ENCODE data around the gene PACS1.

The PACS1 gene

DNA sequence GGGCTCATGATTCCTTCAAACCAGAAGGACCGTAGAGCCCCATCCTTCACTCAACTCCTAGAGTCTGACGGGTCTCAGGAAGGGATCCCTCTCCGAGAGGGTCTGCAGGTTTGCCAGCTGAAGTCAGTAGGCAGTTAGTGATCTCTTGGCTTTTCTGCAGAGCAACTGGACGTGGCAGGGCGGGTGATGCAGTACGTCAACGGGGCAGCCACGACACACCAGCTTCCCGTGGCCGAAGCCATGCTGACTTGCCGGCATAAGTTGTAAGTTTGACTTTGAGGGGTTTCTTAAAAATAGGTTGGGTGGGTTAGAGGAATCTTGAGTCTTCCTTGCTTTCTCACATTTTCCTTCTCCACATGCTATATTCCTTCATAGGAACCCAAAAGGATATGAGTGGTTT is 165.1 kb downstream of the PACS1 start:
- DNase-seq (ENCODE audit: insufficient read length, low spot score) (no peak), FAIRE-seq (no peak)
- TF ChIP-seq PAX5 (IDR thresholded peaks at IDR 0.05; ENCODE audit: insufficient read depth, low read length, severe bottlenecking) (no peak), POLR2AphosphoS5 (IDR thresholded peaks at IDR 0.05; ENCODE audit: low read depth, low read length) (no peak), POLR2A (IDR thresholded peaks at IDR 0.05; ENCODE audit: low read depth, low read length) (no peak), TAF1 (IDR thresholded peaks at IDR 0.05; ENCODE audit: low read depth, low read length) (no peak), POU2F2 (IDR thresholded peaks at IDR 0.05; ENCODE audit: low read depth, low read length) (no peak), SPI1 (IDR thresholded peaks at IDR 0.05; ENCODE audit: low read depth, low read length) (no peak)

DNA sequence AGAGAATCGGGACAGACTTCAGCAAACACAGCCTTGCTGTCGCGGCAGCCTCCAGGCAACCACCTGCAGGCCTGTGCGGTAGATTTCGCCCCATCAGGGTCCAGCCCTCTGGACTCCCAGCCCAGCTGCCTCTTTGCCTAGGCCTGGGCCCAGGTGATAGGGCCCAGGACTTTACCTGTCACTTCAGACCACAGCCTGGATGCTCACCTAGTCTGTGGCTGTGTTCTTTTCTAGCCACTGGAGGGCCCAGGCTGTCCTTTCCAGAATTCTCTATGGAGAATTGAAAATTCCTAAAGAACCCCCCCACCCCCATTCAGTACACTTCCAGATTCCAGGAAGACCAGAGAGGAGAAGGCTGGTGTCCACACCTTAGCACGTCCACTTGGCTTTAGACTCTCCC is 167.8 kb downstream of the PACS1 start:
- DNase-seq (ENCODE audit: insufficient read length, low spot score) = no peak
- no peak for TF ChIP-seq PAX5 (IDR thresholded peaks at IDR 0.05; ENCODE audit: insufficient read depth, low read length, severe bottlenecking)
- no peak for TF ChIP-seq POU2F2 (IDR thresholded peaks at IDR 0.05; ENCODE audit: low read depth, low read length)
- no peak for TF ChIP-seq POLR2A (IDR thresholded peaks at IDR 0.05; ENCODE audit: low read depth, low read length)
- no peak for TF ChIP-seq POLR2AphosphoS5 (IDR thresholded peaks at IDR 0.05; ENCODE audit: low read depth, low read length)
- no peak for TF ChIP-seq TAF1 (IDR thresholded peaks at IDR 0.05; ENCODE audit: low read depth, low read length)
- FAIRE-seq = no peak

DNA sequence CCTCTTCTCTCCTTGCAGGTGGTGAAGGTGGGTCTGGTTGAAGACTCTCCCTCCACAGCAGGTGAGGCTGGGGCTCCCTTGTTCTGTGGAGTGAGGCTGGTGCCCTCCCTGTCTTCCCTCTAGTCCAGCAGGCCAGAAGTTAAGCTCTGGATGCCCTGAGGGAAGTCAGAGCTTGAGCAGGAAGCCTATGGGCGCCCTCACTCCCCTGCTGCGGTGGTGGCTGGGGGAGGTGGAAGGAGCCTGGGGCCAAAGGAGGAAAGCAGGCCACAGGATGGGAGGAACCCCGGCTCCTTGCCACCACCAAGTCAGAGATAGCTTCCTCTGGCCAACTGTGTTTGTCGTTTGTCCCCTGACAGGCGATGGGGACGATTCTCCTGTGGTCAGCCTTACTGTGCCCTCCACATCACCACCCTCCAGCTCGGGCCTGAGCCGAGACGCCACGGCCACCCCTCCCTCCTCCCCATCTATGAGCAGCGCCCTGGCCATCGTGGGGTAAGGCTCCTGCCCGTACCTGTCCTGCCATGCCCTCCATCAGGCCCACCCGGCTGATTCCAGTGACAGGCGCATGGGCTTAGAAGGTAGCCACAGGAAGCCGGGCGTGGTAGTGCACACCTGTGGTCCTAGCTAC is 168.8 kb downstream of the PACS1 start:
- TF ChIP-seq POLR2AphosphoS5 (IDR thresholded peaks at IDR 0.05; ENCODE audit: low read depth, low read length) (no peak), POLR2A (IDR thresholded peaks at IDR 0.05; ENCODE audit: low read depth, low read length) (no peak), PAX5 (IDR thresholded peaks at IDR 0.05; ENCODE audit: insufficient read depth, low read length, severe bottlenecking) (no peak), SPI1 (IDR thresholded peaks at IDR 0.05; ENCODE audit: low read depth, low read length) (no peak), TAF1 (IDR thresholded peaks at IDR 0.05; ENCODE audit: low read depth, low read length) (no peak), POU2F2 (IDR thresholded peaks at IDR 0.05; ENCODE audit: low read depth, low read length) (no peak)
- DNase-seq (ENCODE audit: insufficient read length, low spot score) (no peak), FAIRE-seq (no peak)

DNA sequence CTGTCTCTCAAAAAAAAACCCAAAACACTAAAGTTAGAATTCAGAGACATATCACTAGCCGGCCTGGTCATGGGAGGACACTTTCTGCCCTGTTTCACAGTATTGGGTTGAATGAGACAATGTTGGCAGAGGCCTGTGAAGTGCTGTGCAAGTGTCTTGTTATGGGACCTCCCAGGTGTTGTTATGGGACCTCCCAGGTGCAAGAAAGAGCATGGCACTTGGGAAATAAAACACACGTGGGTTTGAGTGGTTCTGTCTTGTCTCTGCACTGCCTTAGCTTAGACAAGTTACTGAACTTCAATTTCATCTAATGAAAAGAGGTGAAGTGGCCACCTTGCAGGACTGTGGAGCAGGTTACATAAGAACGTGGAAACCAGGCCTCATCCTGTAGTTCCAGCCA is 169.4 kb downstream of the PACS1 start:
- FAIRE-seq (no peak), DNase-seq (ENCODE audit: insufficient read length, low spot score) (no peak)

DNA sequence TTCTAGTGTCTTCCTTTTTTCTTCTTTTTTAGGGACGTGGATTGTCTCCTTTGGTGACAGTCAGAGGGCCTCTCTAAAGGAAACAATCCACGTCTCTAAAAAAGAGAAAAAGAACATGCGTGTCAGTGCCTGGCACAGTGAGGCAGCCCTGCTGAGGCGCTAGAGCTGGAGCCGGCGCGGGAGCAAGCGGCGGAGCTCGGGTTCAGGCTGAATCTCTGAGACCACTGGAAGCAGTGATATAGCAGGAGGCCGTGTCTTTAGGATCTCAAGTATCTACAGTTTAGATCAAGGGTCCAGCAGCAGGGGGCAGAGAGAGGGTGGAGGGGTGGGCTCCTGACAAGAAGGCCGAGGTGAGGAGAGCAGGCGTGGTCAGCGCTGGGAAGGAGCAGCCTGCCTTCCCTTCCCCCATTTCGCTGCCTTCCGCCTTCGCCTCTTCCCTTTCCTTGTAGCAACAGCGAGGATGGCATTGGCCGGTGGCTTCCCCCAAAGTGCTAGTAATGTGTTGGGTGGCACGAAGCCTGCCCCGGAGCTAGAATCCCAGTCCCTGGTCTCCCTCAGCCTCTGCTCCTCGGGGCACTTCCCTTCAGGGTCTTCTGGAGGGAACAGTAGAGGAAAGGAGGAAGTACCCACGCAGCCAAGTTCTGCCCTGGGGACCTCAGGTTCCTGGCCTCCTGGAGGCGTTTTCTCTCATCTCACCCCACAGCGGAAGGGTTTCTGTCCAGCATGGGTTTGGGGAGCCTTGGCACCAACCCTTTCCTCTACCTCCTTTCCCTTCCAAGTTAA is 170.1 kb downstream of the PACS1 start:
- no peak for FAIRE-seq
- DNase-seq (ENCODE audit: insufficient read length, low spot score) = no peak
- no peak for TF ChIP-seq POLR2A (IDR thresholded peaks at IDR 0.05; ENCODE audit: low read depth, low read length)
- TF ChIP-seq TAF1 (IDR thresholded peaks at IDR 0.05; ENCODE audit: low read depth, low read length) = no peak
- no peak for TF ChIP-seq SPI1 (IDR thresholded peaks at IDR 0.05; ENCODE audit: low read depth, low read length)
- no peak for TF ChIP-seq POU2F2 (IDR thresholded peaks at IDR 0.05; ENCODE audit: low read depth, low read length)
- TF ChIP-seq POLR2AphosphoS5 (IDR thresholded peaks at IDR 0.05; ENCODE audit: low read depth, low read length) = no peak
- no peak for TF ChIP-seq PAX5 (IDR thresholded peaks at IDR 0.05; ENCODE audit: insufficient read depth, low read length, severe bottlenecking)

More for the DNA sequence above, 169.4 kb downstream of the PACS1 start:
- no peak for TF ChIP-seq POLR2AphosphoS5 (IDR thresholded peaks at IDR 0.05; ENCODE audit: low read depth, low read length)
- no peak for TF ChIP-seq TAF1 (IDR thresholded peaks at IDR 0.05; ENCODE audit: low read depth, low read length)
- no peak for TF ChIP-seq POLR2A (IDR thresholded peaks at IDR 0.05; ENCODE audit: low read depth, low read length)
- TF ChIP-seq POU2F2 (IDR thresholded peaks at IDR 0.05; ENCODE audit: low read depth, low read length) = no peak
- TF ChIP-seq PAX5 (IDR thresholded peaks at IDR 0.05; ENCODE audit: insufficient read depth, low read length, severe bottlenecking) = no peak
- TF ChIP-seq SPI1 (IDR thresholded peaks at IDR 0.05; ENCODE audit: low read depth, low read length) = no peak

DNA sequence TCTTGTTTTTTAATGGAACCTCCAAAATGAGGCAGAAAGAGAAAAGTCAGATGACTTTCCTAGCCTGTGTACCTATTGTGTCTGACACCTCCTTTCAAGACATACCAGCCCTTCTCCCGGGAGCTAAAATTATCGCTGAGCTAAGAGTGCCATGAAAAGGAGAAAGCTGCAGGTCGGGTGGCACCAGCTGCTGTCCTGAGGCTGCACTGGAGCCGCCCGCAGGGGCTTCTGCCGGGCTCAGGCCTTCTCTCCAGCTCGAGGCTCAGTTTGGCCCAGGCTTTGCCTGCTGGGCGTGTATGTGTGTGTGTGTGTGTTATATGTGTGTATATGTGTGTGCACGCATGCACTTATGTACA is 170.7 kb downstream of the PACS1 start:
- TF ChIP-seq TAF1 (IDR thresholded peaks at IDR 0.05; ENCODE audit: low read depth, low read length) = no peak
- TF ChIP-seq SPI1 (IDR thresholded peaks at IDR 0.05; ENCODE audit: low read depth, low read length) = no peak
- no peak for TF ChIP-seq PAX5 (IDR thresholded peaks at IDR 0.05; ENCODE audit: insufficient read depth, low read length, severe bottlenecking)
- no peak for TF ChIP-seq POU2F2 (IDR thresholded peaks at IDR 0.05; ENCODE audit: low read depth, low read length)
- TF ChIP-seq POLR2A (IDR thresholded peaks at IDR 0.05; ENCODE audit: low read depth, low read length) = no peak
- no peak for TF ChIP-seq POLR2AphosphoS5 (IDR thresholded peaks at IDR 0.05; ENCODE audit: low read depth, low read length)

DNA sequence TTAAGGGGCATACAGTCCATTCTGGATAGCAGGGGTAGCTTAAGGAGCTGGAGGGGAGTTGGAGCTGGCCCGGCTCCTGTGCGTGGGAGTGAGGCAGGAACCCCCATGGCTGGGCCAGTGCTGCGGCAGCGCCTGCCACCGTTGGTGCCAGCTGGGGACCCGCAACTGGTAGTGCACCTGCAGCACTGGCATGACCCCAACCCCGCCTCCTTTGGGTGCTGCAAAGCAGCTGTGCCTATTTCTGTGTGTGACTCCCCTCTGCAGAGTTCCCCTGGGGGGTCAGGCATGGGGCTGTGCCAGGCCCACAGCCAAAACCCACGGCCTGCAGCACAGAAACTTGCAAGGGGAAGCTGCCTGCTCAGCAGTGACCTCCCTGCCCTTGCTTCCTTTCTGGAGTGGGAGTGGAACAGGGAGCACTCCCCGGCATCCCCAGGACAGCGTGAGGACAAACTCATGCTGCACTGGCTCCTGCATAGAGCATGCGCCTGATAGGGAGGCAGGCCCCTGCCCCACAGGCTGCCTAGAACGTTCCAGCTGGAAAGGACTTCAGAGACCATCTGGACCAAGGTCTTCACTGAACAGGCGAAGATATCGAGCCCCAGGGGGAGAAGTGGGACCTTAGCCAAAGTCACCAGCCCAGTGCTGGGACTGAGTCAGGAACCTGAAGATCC is 172.2 kb downstream of the PACS1 start:
- FAIRE-seq = no peak
- TF ChIP-seq PAX5 (IDR thresholded peaks at IDR 0.05; ENCODE audit: insufficient read depth, low read length, severe bottlenecking) (no peak), TAF1 (IDR thresholded peaks at IDR 0.05; ENCODE audit: low read depth, low read length) (no peak), POLR2A (IDR thresholded peaks at IDR 0.05; ENCODE audit: low read depth, low read length) (no peak), SPI1 (IDR thresholded peaks at IDR 0.05; ENCODE audit: low read depth, low read length) (no peak), POLR2AphosphoS5 (IDR thresholded peaks at IDR 0.05; ENCODE audit: low read depth, low read length) (no peak), POU2F2 (IDR thresholded peaks at IDR 0.05; ENCODE audit: low read depth, low read length) (no peak)
- DNase-seq (ENCODE audit: insufficient read length, low spot score) = no peak

More for the DNA sequence above, 170.7 kb downstream of the PACS1 start:
- no peak for DNase-seq (ENCODE audit: insufficient read length, low spot score)
- no peak for FAIRE-seq

DNA sequence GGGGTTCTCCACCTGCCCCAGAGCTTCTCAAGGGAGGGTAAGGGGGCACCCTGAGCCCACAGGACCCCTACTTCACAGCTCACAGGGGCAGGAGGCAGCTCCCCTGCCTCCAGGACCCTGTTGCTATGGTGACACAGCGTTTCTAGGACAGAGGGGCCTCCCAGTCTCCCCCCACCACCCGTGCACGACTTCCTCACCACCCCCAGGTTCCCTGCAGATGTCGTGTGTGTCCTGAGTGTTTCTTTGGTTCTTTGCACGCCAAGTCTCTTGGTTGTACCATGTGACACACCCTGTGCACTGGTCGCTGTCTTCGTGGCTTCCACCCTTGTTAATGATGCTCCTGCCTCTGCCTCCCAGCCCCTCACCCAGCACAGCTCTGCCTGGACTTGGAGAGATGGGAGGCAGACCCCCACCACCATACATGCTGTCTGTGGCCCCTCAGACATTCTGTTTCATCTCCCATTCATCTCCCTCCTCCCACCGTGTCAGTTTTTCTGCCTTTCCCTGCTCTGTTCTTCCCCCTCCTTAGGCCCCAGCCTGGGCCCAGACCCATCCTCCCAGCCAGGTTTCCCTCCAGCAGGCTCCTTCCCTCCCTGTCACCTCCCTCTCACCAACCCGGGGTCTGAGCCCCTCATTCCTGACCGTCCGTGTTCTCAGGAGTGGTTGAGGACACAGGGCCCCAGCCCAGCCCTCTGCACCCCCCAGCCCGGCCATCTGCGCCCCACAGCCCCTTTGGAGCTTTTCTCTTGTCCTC is 173.9 kb downstream of the PACS1 start:
- TF ChIP-seq TAF1 (IDR thresholded peaks at IDR 0.05; ENCODE audit: low read depth, low read length) (no peak), SPI1 (IDR thresholded peaks at IDR 0.05; ENCODE audit: low read depth, low read length) (peak; percentile 30; the same call in 1 of the 2 replicates)
- no peak for FAIRE-seq

DNA sequence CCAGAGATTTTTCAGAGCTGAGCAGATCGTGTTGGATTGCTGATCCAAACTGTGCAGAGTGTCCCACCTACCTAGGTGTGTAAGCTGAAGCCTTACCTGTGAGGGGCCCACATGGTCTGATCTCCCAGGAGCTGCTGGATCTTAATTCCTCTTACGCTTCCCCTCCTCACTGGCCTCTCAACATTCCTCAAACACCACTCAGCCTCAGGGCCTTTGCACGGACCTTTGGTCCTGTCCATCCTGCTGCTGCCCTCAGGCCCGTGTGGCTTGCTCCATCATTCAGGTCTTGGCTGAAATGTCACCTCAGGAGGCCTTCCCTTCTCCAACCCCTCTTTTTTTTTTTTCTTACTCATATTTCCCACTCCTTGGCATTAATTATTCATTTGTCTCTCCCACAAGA is 177.2 kb downstream of the PACS1 start:
- no peak for DNase-seq (ENCODE audit: insufficient read length, low spot score)
- no peak for TF ChIP-seq SPI1 (IDR thresholded peaks at IDR 0.05; ENCODE audit: low read depth, low read length)
- no peak for TF ChIP-seq POLR2AphosphoS5 (IDR thresholded peaks at IDR 0.05; ENCODE audit: low read depth, low read length)
- TF ChIP-seq POLR2A (IDR thresholded peaks at IDR 0.05; ENCODE audit: low read depth, low read length) = no peak
- TF ChIP-seq POU2F2 (IDR thresholded peaks at IDR 0.05; ENCODE audit: low read depth, low read length) = no peak
- TF ChIP-seq PAX5 (IDR thresholded peaks at IDR 0.05; ENCODE audit: insufficient read depth, low read length, severe bottlenecking) = no peak
- TF ChIP-seq TAF1 (IDR thresholded peaks at IDR 0.05; ENCODE audit: low read depth, low read length) = no peak
- no peak for FAIRE-seq

More for the DNA sequence above, 173.9 kb downstream of the PACS1 start:
- no peak for DNase-seq (ENCODE audit: insufficient read length, low spot score)

Data from GM12891 (cell line).